NCI-H2196 (cell line): ENCODE data around the gene BCAS3.

Source experiments
- DNase-seq: peaks from one replicate; lab custom pipeline; 2025; ENCODE audit not compliant: unreplicated experiment; lab: John Stamatoyannopoulos, UW

Gene BCAS3

DNA sequence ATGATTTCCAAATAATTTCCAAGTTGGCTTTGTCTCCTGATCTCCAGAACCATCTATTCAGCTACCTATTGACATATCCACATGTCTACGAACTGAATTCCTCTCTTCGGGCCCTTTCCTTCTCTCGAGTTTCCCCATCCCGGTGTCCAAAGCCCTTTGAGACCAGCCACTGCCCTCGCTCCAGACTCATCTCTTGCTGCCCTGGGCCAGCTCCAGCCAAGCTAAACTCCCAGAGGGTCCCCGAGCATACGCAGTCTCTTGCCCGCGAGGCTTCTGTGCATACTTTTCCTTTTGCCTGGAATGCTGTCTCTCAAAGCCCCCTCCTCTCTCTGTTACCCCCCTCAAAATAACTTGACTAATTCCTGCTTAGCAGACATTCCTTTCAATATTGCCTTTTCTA, 694.8 kb downstream of the BCAS3 start:
- no peak for DNase-seq

DNA sequence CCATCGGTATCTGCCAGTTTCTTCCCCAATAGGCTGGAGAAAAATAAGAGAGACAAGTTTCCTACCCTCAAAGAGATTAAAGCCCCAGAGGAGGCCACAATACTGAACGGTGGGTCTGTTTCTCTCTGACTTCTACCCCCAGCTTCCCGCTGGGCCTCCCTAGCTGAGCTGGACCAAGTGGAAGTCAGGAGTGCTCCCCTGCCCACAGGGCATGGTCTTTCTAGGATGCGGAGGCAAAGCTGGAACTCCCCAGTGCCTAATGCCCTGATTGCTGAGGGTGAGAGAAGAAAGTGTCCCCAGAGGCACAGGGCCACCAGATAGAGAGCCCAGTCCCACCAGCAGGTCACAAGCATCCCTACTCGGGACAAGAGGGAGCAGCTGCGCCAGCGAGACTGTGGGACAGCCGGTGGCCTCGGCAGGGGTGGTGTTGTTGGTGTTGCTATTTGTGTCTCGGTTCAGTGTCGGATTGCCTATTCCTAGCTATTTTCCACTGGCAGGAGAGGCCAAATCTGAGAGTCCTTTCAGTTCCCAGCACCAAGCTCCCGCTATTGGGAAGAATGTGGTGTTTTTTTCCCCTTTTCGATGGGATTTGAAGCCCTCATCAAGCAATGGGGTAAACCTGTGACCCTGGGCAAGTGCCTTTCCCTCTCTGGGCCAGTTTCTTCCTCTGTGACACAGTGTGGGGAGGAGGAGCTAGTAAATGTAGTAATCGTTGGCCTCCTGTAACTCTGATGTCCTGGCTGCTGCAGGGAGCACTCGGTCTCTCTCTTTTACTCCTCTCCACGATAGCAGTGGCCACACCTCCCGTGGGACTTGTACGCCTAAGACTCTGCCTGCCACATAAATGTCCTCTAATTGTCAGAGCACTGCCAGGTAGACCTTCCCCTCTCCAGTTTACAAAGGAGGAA, 699.5 kb downstream of the BCAS3 start:
- no peak for DNase-seq

DNA sequence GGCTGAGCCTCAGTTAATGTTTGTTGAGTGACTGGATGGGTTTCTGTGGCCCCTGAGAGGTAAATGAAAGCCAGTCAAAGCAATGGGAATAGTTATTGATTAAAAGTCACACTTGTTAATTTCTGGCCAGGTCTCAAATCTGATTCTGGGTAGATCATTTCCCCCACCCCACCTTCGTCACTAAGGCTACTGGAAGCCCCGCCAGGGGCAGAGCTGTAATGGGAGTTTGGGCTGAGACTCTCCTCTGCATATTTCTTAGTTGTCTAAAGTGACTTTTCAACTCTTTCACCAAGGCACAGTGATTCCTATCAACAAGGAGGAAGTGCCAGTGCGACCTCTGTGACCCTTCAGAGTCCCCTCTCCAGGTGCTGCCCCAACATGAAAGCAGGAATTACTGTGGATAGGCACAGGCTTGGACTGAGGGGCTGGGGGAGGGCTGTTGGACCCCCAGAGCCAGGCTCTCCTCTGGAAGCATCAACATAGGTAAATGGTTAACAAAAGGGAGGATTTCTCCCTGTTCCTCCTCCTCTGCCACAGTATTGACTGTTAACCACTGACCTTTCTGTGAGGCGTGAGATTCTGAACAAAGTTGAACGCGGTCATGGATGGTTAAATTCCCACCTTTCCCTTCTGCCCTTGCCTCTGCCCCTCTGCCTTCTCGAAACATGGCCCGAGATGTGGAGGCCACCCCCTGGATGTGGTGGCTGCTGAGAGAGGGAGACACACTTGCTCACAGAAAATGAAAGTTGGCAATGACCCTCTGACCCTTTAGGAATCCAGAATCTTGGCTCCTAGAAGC, 701.2 kb downstream of the BCAS3 start:
- DNase-seq, result no peak

DNA sequence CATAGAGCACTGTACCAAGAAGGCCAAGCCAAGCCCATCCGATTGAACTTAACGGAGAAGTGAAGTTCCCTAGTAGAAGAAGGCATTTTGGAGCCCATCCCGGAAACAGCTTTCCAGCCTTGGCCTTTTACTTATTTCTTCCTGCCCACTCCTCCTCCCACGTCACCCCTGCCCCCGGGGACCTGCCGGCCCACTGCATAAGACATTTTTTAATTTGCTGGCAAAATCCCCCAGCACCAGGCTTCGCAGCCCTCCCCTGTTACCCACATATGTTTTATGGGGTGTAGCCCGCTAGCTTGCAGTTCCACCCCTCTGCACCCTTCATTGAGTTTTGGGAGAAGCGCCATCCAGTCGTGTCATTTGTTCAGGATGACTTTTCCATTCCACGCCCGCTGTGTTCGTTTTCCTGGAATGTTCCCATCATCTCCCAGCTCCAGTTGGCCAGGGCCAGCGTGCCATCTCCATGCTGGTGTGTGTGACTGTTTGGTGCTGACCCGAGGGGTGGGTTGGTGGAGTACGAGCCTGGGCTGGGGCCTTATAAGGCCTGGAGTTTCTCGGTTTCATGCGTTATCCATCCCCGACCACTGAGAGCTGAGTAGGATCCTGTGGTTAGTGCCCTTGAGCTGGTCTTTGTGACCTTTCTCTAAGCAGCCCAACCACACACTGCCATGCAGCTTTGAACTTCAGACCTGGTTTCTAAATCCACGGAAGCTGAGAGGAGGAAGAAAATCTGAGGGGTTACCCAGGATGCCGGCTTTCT, 702.0 kb downstream of the BCAS3 start:
- DNase-seq, result no peak

DNA sequence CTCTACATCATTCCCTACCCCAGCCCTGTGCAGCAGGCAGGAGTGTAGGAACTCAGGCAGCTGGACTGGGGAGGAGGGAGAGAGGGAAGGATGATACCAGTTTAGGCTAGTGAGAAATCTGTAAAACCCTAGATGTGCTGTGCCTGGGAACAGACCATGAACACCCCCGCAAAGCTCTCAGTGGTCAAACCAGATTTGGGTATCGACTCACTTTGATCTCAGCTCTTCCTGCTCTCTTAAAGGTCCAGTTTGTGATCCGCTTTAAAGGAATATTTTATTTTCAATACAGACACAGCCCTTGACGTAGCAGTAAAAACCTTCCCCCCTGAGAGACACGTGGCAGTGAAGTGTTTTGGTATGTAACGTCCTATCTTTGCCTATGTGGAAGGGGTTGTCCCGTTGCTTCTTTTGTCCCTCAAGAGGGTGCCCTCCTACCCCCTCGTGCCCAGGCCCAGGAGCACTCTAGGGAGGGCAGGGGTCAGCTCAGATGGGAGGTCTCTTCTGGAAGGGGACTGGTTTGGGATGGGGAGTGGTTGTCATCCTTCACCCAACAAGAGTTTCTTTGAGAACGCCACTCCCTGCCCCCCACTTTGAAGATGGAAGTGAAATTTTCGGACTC, 702.7 kb downstream of the BCAS3 start:
- no peak for DNase-seq

DNA sequence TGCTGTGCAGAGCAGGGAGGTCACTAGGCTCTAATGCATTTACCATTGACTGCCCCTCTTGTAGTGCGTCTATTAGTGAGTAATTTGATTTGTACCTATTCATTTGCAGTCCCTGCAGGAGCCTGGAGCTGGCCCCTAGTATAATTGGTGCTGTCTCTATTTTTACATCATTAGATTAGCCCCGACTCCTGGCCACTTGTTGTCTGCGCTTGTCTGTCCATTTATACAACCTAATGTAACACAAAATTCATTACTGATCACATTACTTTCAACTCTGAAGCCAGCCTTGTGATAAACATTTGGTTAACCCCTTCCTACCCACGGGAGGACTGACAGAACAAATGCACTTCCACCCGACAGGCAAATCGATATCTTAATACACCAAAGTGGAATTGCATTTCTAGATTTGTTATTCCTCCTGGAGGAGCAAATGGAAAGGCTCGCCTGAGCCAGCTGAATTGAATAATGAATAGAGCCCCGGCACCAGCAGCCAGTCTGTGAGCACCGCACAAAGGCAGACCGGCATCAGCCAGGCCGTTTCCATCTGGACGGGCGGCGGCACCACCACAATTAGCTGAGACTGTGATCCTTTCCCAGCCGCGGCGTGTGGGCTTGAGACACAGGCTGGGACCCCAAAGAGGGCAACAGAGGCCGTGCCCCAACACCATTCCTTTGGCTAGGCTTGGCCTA, 703.3 kb downstream of the BCAS3 start:
- DNase-seq, result no peak

DNA sequence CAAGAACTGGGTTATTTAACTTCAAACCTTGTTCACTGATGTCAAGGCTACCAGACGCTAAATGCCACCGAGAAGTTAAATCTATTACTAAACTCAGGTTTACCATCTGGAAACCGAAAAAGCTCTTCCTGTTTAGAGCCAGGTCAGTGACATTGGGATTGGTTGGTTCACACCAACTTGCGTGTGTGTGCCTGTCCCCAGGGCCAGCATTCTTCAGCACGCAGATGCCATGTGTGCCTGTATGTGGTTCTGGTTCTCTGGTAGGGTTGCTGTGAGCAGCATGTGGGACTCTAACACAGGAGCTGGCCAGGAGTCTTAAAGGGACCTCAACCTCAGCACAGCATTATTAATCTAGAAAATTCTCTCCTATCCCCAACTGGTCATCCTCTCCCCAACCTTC, 703.9 kb downstream of the BCAS3 start:
- no peak for DNase-seq

DNA sequence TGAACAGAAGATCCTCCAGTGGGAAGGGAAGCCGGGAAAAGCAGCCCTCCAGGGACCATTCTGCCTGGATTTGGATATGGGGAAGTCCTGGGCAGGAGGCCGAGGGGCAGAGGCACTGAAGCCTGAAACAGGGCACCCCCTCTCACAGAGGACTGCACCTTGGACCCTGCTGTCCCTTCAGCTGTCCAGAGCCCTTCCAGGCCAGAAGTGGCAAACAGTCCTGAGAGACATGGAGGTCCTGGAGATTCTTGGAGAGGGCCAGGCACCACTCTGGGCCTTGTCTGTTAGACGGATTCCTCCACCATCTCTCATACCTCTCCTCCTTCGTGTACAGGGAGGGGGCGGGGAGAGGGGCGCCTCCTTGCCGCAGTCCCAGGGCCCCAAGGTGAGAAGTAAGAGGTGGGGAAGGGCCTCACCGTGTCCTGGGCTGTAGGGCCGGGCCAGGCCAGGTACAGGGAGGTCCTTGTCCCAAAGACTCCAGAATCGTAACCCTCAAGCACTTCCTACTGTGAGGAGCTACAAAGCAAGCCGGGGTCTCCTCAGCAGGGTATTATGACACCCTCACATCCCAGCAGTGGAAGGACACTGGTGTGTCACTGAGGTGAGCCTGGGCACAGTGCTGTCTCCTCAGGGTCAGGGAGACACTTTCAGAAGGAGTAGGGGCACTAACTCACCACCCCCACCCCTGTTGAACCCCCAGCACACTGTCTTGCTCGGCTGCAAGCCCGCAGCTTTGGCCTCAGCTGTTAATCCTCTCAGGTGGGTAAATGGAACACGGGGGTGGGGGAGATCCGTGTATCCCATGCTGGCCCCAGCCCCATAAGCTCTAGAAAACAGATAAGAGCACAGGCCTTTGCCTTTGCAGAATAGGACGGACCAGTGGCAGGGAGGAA, 705.4 kb downstream of the BCAS3 start:
- no peak for DNase-seq

DNA sequence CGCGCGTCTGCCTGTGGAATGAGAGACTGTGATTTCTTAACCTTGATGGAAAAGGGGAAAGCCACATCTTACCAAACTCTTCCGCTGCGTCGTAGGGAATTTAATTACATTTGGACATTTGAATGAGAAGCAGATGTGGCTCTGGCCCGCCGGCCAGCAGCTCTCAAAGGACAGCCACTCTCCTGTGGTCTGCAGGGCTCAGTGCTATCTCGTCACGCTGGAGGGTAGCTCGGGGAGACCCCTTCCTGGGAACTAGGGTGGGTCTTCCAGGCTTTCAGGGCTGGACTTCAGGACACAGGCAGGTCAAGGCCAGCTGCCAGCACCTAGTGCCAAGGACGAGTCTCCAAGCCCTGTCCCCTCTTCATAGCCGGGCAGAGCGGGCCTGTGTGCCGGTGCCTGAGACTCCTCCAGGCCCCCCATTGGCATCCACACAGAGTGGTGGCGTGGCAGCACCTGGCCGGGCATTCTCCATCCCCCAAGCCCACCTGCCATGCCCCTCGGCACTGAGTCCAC, 706.1 kb downstream of the BCAS3 start:
- no peak for DNase-seq

DNA sequence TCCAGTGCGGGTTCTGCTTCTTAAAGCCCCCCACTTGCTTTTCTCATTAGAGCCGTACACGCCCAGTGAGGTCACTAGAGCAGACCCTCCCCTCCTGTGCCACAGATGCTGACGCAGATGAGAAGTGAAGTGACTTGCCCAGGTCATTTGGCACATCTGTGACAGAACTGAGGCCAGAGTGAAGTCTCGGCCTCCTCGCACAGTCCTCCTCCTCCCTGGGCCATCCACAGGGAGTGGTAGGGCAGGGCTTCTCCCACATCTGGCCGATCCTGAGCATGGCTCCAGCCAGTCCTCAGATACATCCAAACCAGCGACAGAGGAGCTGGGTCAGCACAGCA, 706.7 kb downstream of the BCAS3 start:
- no peak for DNase-seq

DNA sequence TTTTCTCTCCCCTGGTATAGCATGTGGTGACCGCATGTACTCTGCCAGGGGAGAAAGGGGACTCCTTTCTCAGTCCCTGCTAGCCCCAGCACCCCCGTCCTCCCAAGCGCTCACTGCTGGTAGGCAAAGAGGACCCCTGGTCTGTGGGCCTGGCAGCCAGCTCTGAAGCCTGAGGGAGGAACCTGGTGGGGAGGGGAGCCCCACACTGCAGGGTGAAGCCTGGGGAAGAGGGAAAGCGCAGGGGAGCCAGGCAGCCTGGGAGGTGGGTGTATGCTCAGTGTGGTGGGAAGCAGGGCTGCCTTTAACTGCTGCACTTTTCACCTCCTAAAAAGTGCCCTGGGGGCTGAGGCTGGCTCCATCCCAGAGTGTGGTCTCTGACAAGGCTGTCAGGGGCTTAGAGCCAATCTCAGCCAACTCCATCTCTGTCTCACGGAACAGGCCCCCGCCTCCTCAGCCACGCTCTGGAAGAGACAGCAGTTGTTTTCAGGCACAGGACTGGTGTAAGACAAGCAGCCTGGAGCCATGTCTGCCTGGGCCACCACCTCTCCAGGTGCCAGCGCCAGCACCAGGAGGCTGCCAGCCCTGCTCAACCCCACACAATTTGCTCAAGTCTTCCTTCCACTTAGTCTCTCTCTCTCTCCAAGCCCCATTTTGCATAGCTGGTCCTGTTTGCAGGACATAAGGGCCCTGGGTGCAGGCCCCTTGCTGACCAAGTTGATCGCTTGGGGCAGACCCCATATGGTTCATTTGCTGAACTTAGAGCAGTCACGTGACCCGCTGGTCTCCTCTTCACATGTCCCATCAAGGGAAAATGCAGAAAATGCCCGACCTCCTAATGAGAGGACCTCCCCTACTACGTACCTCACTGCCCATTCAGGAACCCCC, 707.3 kb downstream of the BCAS3 start:
- DNase-seq, result no peak

DNA sequence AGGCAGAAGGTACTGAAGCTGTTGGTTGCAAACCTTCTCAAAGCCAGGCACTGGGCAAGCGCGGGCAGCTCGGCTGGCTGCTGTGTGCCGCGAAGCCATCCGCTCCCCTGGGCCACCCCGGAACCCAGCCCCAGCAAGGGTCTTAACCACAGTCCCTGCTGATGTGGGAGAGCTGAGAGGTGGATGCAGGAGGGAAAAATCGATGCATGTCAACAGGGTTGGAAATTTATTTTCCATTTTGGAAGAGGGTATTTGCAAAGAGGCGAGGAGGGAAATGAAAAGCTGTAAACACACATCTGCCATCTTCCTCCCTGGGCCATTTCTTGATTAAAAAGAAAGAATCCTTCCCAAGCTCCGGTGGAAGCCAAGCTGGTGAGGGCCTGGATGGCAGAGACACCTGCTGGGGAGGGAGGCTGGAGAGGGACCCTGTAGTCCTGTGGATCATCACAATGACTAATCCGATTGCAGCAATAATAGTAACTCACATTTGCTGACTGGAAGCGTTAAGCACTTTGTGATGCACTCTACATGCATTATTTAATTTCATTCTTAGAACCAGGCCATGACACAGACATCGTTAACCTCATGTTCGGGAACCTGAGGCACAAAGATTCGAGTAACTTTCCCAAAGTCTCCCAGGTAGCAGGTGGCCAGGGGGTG, 708.1 kb downstream of the BCAS3 start:
- no peak for DNase-seq

DNA sequence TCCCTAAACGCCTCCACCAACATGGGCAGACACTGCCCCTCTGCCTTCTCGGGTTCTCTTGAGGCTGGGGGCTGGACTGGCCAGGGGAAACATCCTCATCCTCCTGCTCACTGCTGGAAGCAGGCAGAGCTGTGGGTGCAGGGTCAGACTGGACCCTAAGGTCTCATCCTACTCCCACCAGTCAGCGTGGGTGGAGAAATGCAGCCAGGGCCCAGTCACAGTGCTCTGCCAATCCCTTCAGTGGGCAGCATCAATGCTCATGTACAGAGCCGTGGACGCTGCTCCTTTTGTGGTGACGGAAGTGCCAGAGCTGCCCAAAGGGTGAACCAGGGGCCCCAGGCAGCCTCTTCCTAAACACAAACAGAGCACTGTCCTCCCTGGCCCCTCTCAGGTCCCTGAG, 708.6 kb downstream of the BCAS3 start:
- no peak for DNase-seq

DNA sequence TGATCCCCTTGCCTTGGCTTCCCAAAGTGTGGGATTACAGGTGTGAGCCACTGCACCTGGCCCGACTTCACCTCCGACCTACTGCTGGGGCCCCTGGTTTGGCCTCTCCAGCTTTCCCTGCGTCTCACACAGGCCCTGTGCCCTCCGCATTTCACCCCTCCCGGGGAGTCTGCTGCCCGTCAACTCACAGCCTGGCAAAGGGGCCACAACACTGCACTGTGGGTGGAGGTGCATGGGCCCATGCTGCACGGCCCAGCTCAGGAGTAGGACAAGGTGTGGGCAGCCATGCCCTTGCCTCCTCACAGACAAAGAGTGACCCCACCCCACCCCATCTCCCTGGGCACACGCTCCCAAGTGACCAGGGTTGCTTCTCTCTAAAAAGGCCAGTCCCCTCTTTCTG, 709.4 kb downstream of the BCAS3 start:
- no peak for DNase-seq

DNA sequence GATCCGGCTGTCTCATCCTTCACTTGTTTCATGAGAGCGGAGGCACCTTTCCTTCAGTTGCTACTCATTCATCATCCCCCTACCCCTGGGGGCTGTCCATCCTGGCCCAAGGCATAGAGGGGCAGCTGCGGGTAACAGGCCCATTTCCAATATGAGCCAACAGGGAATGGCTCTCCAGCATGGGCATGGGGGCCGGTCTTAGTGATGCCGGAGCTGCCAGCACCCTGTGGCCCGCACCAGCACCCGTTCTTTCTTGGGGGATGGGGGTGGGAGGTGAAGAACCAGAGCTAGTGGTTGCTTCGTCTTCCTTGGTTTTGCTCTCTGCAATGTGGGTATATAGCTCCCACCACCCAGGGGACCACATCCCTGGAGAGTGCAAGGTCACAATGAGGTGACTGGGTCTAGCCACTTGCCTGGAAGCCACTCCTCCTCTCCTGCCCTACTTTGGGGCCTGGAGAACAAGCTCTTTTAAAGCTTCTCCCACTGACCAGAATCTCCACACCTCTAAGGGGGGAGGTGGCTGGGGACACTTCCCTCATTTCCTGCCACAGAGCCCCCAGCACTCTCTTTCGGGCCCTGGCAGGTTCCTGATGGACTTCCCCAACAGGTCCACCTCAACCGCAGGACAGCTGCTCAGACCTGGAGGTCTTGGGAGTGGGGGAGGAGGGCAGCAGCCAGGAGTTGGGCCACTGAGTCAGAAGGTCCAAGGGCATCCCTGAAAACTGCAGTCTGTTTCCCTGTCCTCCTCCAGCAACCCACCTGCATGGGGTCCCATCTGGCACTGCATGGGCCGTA, 710.1 kb downstream of the BCAS3 start:
- DNase-seq, result no peak

DNA sequence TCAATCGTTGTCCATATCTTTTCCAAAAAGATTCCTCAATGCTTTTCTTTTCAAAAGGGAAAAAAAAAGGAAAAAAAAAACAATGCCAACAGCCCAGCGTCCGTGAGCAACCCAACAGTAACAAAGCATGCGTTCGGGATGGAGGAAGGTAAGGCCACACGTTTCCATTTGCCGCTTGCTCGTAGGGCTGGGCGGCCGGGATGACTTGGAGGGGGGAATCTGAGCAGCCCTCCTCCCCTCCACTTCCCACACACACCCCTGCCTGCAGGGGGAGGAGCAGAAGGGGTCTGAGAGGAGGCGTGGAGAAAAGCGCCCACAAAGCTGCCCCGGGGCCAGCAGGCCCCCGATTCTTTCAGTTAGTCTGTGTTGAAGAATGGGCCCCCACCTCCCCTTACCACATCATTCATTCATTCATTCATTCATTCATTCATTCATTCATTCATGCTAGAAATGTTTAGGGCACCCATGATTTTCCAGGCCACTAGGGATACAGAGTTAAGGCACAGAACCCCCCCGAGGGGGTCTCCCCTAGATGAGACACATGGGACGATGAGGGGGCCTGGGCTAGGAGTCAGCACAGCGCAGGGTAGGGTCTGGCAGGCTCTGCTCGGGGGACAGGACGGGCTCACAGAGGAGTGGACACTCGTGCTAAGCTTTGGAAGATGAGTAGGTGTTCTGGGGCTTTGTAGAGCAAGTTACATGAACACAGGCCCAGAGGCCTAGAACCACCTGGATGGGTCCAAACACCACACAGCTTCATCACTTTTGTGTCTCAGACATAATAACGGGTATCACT, 711.1 kb downstream of the BCAS3 start:
- no peak for DNase-seq
